NB4 (cell line): Measurements from ENCODE around the gene PHACTR1.

ENCODE experiments used
- POLR2A ChIP-seq: IDR thresholded peaks from 2 replicates; pipeline ENCODE4 v1.6.1; 2011; ENCODE audit warnings: mild to moderate bottlenecking; ENCODE audit not compliant: insufficient read length; ENCODE audit errors: extremely low read depth
- TF ChIP-seq, protein P1 (sequence below): IDR thresholded peaks from one replicate; pipeline ENCODE4 v1.5.1; 2012; ENCODE audit warnings: low read depth, low read length

DNA sequence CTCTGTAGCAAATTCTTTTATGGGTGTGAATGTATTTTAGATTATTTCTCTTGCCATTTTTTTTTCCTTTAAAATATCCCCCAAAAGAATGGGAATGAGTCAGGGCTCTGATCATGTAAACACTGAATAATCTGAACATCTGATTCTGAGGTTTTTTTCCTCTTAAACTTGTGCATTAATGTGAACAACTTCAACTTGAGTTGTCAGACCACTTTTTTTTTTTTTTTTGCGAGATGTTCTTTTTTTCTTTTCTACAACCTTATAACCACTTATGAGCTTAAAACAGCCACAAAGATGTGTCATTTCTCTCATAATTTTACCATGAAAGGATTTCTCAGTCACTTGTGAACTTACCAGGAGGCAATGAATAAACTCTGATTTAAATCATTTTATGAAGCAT is 526.5 kb downstream of the PHACTR1 start:
- TF ChIP-seq, protein P1, sequence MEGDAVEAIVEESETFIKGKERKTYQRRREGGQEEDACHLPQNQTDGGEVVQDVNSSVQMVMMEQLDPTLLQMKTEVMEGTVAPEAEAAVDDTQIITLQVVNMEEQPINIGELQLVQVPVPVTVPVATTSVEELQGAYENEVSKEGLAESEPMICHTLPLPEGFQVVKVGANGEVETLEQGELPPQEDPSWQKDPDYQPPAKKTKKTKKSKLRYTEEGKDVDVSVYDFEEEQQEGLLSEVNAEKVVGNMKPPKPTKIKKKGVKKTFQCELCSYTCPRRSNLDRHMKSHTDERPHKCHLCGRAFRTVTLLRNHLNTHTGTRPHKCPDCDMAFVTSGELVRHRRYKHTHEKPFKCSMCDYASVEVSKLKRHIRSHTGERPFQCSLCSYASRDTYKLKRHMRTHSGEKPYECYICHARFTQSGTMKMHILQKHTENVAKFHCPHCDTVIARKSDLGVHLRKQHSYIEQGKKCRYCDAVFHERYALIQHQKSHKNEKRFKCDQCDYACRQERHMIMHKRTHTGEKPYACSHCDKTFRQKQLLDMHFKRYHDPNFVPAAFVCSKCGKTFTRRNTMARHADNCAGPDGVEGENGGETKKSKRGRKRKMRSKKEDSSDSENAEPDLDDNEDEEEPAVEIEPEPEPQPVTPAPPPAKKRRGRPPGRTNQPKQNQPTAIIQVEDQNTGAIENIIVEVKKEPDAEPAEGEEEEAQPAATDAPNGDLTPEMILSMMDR, result no peak
- no peak for TF ChIP-seq POLR2A
